ENCODE results near the gene PYDC2. TPM values are rescaled to one million over a fixed set of nuclear protein-coding genes. Genes with fewer than 3 reads are reported as not detected.

The PYDC2 gene
- polyA plus RNA-seq (2011; rRNA removed) = not detected in 2 replicates
- not detected in 2 replicates for polyA minus RNA-seq (2011; rRNA and poly(A)+ RNA removed)

DNA sequence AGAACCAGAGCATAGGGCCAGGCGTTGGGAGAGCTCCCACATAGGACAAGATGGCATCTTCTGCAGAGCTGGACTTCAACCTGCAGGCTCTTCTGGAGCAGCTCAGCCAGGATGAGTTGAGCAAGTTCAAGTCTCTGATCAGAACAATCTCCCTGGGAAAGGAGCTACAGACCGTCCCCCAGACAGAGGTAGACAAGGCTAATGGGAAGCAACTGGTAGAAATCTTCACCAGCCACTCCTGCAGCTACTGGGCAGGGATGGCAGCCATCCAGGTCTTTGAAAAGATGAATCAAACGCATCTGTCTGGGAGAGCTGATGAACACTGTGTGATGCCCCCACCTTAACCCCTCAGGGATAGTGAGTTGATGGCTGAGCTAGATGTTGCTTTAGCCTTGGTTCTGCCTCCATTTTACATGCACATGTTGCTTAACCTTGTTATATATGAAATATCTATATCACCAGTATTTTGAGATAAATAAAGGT is at the start of gene PYDC2:
Gene PYDC2, plus strand, starts transcription at position 51 of the 483 bp plus-strand sequence. Its CDS starts 0 bp downstream, at position 51.
- Histone ChIP-seq H3K4me3 (ENCODE audit: low read depth, low read length) (no peak within 1 kb of the TSS), H3K36me3 (ENCODE audit: control insufficient read depth, insufficient read depth, low read length) (no peaks in the 10 kb centered on the region), H3K27me3 (ENCODE audit: control insufficient read depth, insufficient read depth, low read length) (no peaks in the 10 kb centered on the region)
- no peak for DNase-seq (ENCODE audit: low read depth)
- CTCF ChIA-PET = no interaction called here
- no peak for TF ChIP-seq CTCF (IDR thresholded peaks at IDR 0.05; ENCODE audit: insufficient read depth, low read depth, low read length)
- POLR2A ChIA-PET = no interaction called here

DNA sequence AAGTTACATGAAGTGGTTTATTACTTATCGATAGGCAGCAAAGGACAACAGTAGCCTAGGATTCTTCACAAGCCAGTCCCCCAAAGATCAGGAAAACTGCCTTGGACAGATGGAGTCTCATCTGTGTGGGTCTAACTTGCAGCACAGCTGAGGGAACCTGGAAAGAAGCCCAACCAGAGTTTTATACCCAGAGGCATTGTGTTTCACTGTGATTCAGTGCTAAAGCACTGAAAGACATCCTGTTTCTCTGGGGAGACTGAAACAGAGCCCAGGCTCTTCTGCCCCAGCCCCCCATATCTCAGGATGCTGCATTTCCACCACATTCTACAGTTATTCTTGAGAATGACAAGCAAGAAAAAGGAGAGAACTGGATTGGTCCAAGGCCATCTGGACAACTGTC is 48.2 kb upstream of the PYDC2 start:
- no peaks in the 10 kb centered on the region for H3K27me3 ChIP-seq (ENCODE audit: control insufficient read depth, insufficient read depth, low read length)
- ChIA-PET CTCF (interaction anchor here (0.6 to 3.9 kb wide), 2 partner anchors 15 to 1032 kb away, joined by 4 to 27 read pairs; no protein-coding TSS in a partner anchor), POLR2A (no interaction called here)

DNA sequence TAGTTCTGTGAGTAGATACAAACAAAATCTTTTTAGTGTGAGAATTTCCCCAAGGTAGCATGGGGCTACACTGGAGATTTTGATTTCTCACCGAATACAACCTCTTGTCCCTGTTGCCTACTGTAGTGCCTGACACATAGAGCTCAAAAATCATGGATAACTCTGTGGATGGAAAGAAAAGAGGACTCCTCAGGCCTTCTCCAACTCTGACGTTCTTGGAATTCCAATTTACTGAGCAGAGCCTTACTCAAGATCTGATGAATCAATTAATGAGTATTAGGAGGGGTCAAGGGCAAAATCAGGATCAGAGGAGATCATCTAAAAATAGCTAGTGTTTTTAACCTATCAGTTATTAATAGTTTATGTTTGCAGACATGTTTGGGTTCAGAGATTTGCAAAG is 46.7 kb upstream of the PYDC2 start:
- H3K4me3 ChIP-seq (ENCODE audit: low read depth, low read length) = no peak overlapping the region
- ChIA-PET POLR2A (no interaction called here), CTCF (interaction anchor here (1.1 to 3.9 kb wide), 4 partner anchors 19 to 1031 kb away, joined by 3 to 27 read pairs (median 4); no protein-coding TSS in a partner anchor)
- TF ChIP-seq CTCF (IDR thresholded peaks at IDR 0.05; ENCODE audit: insufficient read depth, low read depth, low read length) = no peak
- H3K36me3 ChIP-seq (ENCODE audit: control insufficient read depth, insufficient read depth, low read length) = no peaks in the 10 kb centered on the region
- no peak for DNase-seq (ENCODE audit: low read depth)
- H3K27me3 ChIP-seq (ENCODE audit: control insufficient read depth, insufficient read depth, low read length) = no peaks in the 10 kb centered on the region

More for the DNA sequence above, 48.2 kb upstream of the PYDC2 start:
- no peak for TF ChIP-seq CTCF (IDR thresholded peaks at IDR 0.05; ENCODE audit: insufficient read depth, low read depth, low read length)
- Histone ChIP-seq H3K4me3 (ENCODE audit: low read depth, low read length) (no peak overlapping the region), H3K36me3 (ENCODE audit: control insufficient read depth, insufficient read depth, low read length) (no peaks in the 10 kb centered on the region)
- peak; percentile 79 for DNase-seq (ENCODE audit: low read depth)

GRCh38 chr3:191414732-191415131 is 46.2 kb upstream of the PYDC2 start:
- Histone ChIP-seq H3K4me3 (ENCODE audit: low read depth, low read length) (no peak overlapping the region), H3K27me3 (ENCODE audit: control insufficient read depth, insufficient read depth, low read length) (no peaks in the 10 kb centered on the region), H3K36me3 (ENCODE audit: control insufficient read depth, insufficient read depth, low read length) (no peaks in the 10 kb centered on the region)
- TF ChIP-seq CTCF (IDR thresholded peaks at IDR 0.05; ENCODE audit: insufficient read depth, low read depth, low read length) = no peak
- CTCF ChIA-PET = interaction anchor here (1.0 to 3.9 kb wide), 6 partner anchors 9 to 1030 kb away, joined by 3 to 27 read pairs (median 3); no protein-coding TSS in a partner anchor
- POLR2A ChIA-PET = no interaction called here
- DNase-seq (ENCODE audit: low read depth) = no peak

DNA sequence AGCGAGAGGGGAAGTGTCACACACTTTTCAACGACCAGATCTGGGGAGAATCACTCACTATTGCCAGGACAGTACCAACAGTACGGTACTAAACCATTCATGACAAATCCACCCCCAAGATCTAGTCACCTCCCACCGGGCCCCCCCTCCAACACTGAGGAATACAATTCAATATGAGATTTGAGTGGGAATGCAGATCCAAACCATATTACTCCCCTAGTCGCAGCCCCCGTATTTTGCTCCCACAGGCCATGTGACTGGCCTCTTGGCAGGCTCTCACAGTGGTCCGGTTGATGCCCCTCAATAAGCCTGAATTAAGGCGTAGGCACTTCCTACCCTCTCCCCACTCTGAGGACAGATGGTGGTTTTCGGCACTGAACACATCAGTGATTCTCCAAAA is 45.4 kb upstream of the PYDC2 start:
- Histone ChIP-seq H3K27me3 (ENCODE audit: control insufficient read depth, insufficient read depth, low read length) (no peaks in the 10 kb centered on the region), H3K36me3 (ENCODE audit: control insufficient read depth, insufficient read depth, low read length) (no peaks in the 10 kb centered on the region), H3K4me3 (ENCODE audit: low read depth, low read length) (no peak overlapping the region)
- CTCF ChIA-PET = interaction anchor here (1.0 to 3.9 kb wide), 3 partner anchors 10 to 1029 kb away, joined by 3 to 27 read pairs (median 3); no protein-coding TSS in a partner anchor
- no peak for DNase-seq (ENCODE audit: low read depth)
- no peak for TF ChIP-seq CTCF (IDR thresholded peaks at IDR 0.05; ENCODE audit: insufficient read depth, low read depth, low read length)
- POLR2A ChIA-PET = no interaction called here
